Measurements from ENCODE around the gene PTPRG.

Gene PTPRG

DNA sequence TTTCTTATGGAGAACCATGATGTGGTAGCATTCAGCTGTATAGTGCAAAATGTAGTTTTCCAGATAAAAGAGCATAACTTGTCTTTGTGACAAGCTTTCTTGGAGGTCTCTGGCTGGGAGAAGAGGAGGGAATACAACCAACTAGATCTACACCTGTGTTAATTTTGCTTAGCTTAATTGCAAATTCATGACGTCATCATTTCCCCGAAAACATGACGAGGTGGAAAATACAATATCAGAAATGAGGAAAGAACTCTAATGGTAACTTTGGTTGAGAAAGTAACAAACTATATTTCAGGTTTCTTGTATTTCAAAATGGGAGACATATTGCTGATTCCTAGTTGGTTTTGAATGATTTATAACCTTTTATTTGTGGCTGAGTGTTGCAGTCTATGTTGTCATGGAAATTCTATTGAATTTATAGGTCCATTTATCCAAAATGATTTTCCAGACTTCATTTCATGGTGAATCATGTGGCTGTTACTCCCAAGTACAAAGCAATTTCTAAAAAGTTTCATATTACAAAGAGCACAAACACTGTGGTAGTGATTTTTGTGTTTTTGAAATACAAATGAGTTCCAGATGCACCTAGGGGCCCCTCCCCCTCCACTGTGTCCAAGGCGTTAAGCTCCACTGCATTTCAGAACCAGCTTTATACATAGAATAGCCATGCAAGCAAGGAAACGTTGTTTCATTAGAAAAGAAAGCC, 504.8 kb downstream of the PTPRG start:
- no peak for TF ChIP-seq Cebpa-rat (IDR thresholded peaks at IDR 0.05)
- no peaks in the 10 kb centered on the region for H3K27me3 ChIP-seq
- no peaks in the 10 kb centered on the region for H3K36me3 ChIP-seq
- H3K4me2 ChIP-seq: no peak overlapping the region
- H3K4me3 ChIP-seq: no peak overlapping the region
- H3K9me3 ChIP-seq (replicated peaks in 1 of 11): no peaks in the 10 kb centered on the region
- no peak overlapping the region for H3K27ac ChIP-seq
- no peak overlapping the region for H3K9ac ChIP-seq
- H4K20me1 ChIP-seq: no peaks in the 10 kb centered on the region
- H3K4me1 ChIP-seq: peaks cover 0 to 14% (median 6%) of the 10 kb centered on the region in 10 experiments; a peak in 10 of 20 replicates

DNA sequence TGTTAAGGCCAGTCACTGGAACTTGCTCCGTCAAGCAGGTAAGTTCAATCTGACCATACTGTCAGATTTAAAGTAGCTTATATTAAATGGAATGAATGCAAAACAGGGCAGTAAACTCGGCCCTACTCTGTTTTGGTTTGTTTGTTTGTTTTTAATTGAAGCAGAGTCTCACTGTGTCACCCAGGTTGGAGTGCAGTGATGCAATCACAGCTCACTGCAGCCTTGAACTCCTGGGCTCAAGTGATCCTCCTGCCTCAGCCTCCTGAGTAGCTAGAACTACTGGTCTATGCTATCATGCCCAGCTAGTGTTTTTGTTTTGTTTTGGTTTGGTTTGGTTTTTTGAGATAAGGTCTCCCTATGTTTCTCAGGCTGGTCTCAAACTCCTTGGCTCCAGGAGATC, 507.0 kb downstream of the PTPRG start:
- peaks cover 0 to 14% (median 6%) of the 10 kb centered on the region in 10 experiments; a peak in 10 of 20 replicates for H3K4me1 ChIP-seq
- no peaks in the 10 kb centered on the region for H3K27me3 ChIP-seq
- no peak overlapping the region for H3K27ac ChIP-seq
- H4K20me1 ChIP-seq: no peaks in the 10 kb centered on the region
- H3K36me3 ChIP-seq: no peaks in the 10 kb centered on the region
- H3K9me3 ChIP-seq (replicated peaks in 1 of 11): no peaks in the 10 kb centered on the region
- H3K9ac ChIP-seq: no peak overlapping the region
- no peak overlapping the region for H3K4me3 ChIP-seq
- TF ChIP-seq Cebpa-rat (IDR thresholded peaks at IDR 0.05): no peak
- H3K4me2 ChIP-seq: peak overlapping the region in 1 of 11 experiments; percentile 4; a peak in 1 of 22 replicates

DNA sequence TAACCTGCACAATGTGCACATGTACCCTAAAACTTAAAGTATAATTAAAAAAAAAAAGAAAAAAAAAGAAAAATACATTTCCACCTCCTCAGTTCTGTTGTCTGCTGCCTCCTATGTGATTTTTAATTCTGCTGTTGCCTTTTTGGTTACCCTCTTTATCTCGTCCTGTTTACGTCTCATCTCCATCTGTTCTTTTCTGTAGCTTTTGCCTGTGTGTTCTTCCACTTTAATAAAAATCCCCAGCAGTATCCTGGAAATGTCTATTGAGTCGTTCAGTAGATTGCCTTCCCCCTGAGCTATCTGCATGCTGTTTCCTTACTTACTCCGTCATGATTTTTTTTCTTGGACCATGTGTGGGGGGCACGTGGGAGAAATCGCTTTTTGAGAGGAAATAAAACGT, 509.5 kb downstream of the PTPRG start:
- H3K36me3 ChIP-seq: no peaks in the 10 kb centered on the region
- no peak overlapping the region for H3K4me2 ChIP-seq
- peaks cover 0 to 14% (median 0%) of the 10 kb centered on the region in 10 experiments; a peak in 3 of 20 replicates for H3K4me1 ChIP-seq
- TF ChIP-seq Cebpa-rat (IDR thresholded peaks at IDR 0.05): no peak
- no peaks in the 10 kb centered on the region for H3K27me3 ChIP-seq
- no peak overlapping the region for H3K27ac ChIP-seq
- H4K20me1 ChIP-seq: no peaks in the 10 kb centered on the region
- H3K9me3 ChIP-seq (replicated peaks in 1 of 11): no peaks in the 10 kb centered on the region
- H3K9ac ChIP-seq: no peak overlapping the region
- H3K4me3 ChIP-seq: no peak overlapping the region

DNA sequence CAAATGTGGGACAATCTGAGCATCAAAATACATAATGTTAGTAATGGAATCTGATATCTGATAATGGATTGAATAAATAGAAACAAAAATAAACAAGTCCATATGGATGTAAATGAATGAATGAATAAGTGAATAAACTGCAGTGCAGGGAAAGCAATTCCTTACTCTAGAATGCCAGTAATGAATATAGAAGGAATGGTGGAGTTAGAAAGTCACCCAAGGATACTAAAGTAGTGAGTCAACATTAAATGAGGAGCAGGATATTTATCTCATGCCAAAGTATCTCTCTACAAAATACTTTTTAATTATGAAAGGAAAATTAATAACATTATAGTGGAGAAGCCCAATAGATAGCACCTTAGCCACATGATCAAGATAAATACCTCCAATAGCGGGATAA, 511.7 kb downstream of the PTPRG start:
- Histone ChIP-seq H3K27me3 (no peaks in the 10 kb centered on the region), H4K20me1 (0 out of 22 replicates have a peak, but pooled peaks cover 0 to 4% (median 0%) of the 10 kb centered on the region in 11 experiments), H3K4me2 (no peak overlapping the region), H3K27ac (no peak overlapping the region), H3K4me1 (peaks cover 0 to 14% (median 0%) of the 10 kb centered on the region in 10 experiments; a peak in 3 of 20 replicates), H3K9me3 (replicated peaks in 1 of 11) (no peaks in the 10 kb centered on the region), H3K4me3 (no peak overlapping the region), H3K36me3 (0 out of 22 replicates have a peak, but pooled peaks cover 0 to 1% (median 0%) of the 10 kb centered on the region in 11 experiments), H3K9ac (no peak overlapping the region)
- no peak for TF ChIP-seq Cebpa-rat (IDR thresholded peaks at IDR 0.05)

DNA sequence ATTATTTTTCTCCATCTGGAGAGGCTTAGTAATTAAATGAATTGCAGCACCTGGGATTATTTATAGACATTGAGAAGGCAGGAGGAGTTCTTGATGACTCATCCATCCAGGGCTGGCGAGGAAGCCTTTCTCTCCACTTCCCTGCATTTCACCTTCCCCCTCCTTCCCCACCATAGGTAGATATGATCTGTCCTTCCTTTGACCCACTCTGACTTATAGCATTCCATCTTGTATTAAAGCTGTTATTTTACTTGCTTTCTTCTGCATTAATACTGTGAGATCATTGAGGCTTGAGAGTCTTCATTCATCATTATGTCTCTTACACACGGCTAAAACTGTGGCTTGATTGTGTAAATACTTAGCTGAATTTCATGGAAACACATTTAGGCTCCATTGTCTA, 523.2 kb downstream of the PTPRG start:
- TF ChIP-seq Cebpa-rat (IDR thresholded peaks at IDR 0.05): no peak
- H3K27ac ChIP-seq: no peak overlapping the region
- H3K4me1 ChIP-seq: peaks cover 0 to 31% (median 0%) of the 10 kb centered on the region in 10 experiments; a peak in 7 of 20 replicates
- H3K9ac ChIP-seq: no peak overlapping the region
- peak overlapping the region in 2 of 11 experiments; percentile 23 to 28; a peak in 2 of 22 replicates for H3K4me2 ChIP-seq
- H3K9me3 ChIP-seq (replicated peaks in 1 of 11): 0 out of 22 replicates have a peak, but pooled peaks cover 0 to 4% (median 0%) of the 10 kb centered on the region in 11 experiments
- H4K20me1 ChIP-seq: no peaks in the 10 kb centered on the region
- peaks cover 0 to 18% (median 0%) of the 10 kb centered on the region in 11 experiments; a peak in 2 of 22 replicates for H3K36me3 ChIP-seq
- no peak overlapping the region for H3K4me3 ChIP-seq
- H3K27me3 ChIP-seq: no peaks in the 10 kb centered on the region

DNA sequence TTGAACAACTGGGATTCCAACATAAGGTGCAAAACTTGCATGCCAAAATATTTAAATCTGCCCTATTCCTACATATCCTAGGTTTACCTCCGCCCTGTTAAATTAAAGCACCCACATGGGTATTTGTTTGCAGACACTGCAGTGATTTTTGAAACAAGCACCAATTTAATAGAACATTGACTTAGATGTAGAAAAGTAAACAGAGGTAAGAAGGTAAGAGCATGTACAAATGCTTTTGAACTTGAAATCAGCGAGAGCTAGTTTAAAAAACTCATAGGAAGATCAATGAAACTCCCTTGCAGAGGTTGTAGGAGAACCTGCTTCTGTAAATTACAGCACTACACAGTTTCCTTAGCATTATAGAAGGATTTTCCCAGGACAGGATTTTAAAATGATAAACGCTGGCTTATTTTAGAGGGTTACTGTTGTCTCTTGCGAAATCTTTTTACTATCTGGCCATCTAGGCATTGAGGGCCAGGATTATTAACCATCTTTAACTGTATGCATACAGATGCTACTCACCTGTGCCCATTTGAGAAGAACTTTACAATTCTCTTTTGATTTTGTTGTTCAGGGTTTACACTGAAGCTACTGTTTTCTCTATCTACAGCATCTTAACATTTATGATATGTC, 527.2 kb downstream of the PTPRG start:
- Histone ChIP-seq H3K27ac (peak overlapping the region in 5 of 11 experiments; percentile 26 to 77 (median 52); a peak in 8 of 22 replicates), H4K20me1 (no peaks in the 10 kb centered on the region), H3K4me3 (no peak overlapping the region), H3K27me3 (no peaks in the 10 kb centered on the region), H3K36me3 (no peaks in the 10 kb centered on the region; a peak in 1 of 22 replicates), H3K9ac (peak overlapping the region in 2 of 11 experiments; percentile 23 to 49; a peak in 2 of 22 replicates), H3K9me3 (replicated peaks in 1 of 11) (no peaks in the 10 kb centered on the region), H3K4me2 (peak overlapping the region in 4 of 11 experiments; percentile 46 to 83 (median 68); a peak in 6 of 22 replicates), H3K4me1 (peaks cover 0 to 50% (median 0%) of the 10 kb centered on the region in 10 experiments; a peak in 7 of 20 replicates)
- TF ChIP-seq Cebpa-rat (IDR thresholded peaks at IDR 0.05): peak in 2 of 11 experiments; percentile 39; a peak in 3 of 22 replicates

DNA sequence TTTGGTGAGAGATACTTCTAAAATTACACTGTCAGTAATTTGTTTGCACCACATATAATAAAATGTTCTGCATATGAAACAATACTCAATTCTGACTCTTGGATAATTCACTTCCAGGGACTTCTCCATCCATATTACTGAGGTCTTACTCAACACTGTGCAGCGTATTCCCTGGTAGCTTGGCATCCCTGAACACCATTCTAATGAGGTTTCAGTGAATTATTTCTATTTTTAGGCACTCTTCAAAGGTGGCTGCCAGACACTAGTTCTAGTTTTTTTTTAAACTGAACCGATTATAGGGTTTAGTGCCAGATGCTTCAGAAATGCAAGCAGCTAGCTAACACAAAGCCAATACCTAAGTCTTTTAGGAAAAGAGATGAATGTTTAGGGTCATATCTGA, 528.7 kb downstream of the PTPRG start:
- 0 out of 22 replicates have a peak overlapping the region, but pooled peaks of 1 of the 11 experiments have one; percentile 35 for H3K9ac ChIP-seq
- no peaks in the 10 kb centered on the region for H4K20me1 ChIP-seq
- no peaks in the 10 kb centered on the region for H3K27me3 ChIP-seq
- peaks cover 0 to 44% (median 0%) of the 10 kb centered on the region in 10 experiments; a peak in 7 of 20 replicates for H3K4me1 ChIP-seq
- TF ChIP-seq Cebpa-rat (IDR thresholded peaks at IDR 0.05): no peak
- H3K4me3 ChIP-seq: no peak overlapping the region
- peaks cover 0 to 5% (median 0%) of the 10 kb centered on the region in 11 experiments; a peak in 1 of 22 replicates for H3K36me3 ChIP-seq
- H3K9me3 ChIP-seq (replicated peaks in 1 of 11): no peaks in the 10 kb centered on the region
- H3K27ac ChIP-seq: peak overlapping the region in 4 of 11 experiments; percentile 40 to 77 (median 62); a peak in 7 of 22 replicates
- peak overlapping the region in 4 of 11 experiments; percentile 46 to 83 (median 68); a peak in 8 of 22 replicates for H3K4me2 ChIP-seq

DNA sequence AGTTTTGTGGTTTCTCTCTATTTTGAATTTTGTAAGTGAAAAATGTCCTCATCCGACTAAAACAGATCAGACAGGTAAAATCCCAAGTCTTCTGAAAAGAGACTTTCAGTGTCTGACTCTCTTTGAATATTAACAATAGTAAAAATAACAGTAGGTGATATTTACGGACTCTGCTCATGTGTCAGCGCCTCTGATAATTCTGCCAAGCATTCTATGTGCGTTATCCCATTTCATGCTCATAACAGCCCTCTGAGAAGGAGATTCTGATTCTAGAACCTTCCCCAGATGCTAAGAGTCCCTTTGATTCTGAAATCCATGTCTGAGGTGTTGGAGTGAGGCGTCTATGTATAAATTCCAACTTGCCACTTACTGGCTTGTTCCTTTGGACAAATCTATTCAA, 529.1 kb downstream of the PTPRG start:
- Histone ChIP-seq H3K4me3 (no peak overlapping the region), H3K36me3 (peaks cover 0 to 5% (median 0%) of the 10 kb centered on the region in 11 experiments; a peak in 1 of 22 replicates)

DNA sequence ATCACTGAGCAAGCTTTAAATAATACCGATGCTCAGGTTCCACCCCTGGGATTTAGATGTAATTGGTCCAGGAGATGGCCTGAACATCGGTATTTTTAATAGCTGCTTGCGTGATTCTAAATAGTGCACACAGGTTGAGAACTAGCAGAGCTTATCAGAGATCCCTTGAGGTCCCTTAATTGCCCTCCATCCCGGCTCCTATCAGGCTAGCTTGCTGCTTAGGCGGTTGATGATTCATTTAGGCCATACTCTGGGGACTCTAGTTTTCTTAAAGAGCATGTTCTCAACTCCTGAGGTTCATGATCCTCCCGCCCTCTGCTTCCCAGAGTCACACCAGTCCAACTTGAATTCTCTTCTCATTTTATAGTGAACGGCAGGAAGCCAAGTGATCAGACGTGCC, 531.7 kb downstream of the PTPRG start:
- Histone ChIP-seq H3K27me3 (no peaks in the 10 kb centered on the region), H3K4me1 (peaks cover 0 to 37% (median 0%) of the 10 kb centered on the region in 10 experiments; a peak in 7 of 20 replicates), H3K27ac (no peak overlapping the region), H3K9ac (no peak overlapping the region), H3K9me3 (replicated peaks in 1 of 11) (no peaks in the 10 kb centered on the region), H4K20me1 (no peaks in the 10 kb centered on the region), H3K36me3 (peaks cover 0 to 5% (median 0%) of the 10 kb centered on the region in 11 experiments; a peak in 1 of 22 replicates), H3K4me3 (no peak overlapping the region), H3K4me2 (no peak overlapping the region)
- TF ChIP-seq Cebpa-rat (IDR thresholded peaks at IDR 0.05): no peak

More for the DNA sequence above, 529.1 kb downstream of the PTPRG start:
- Histone ChIP-seq H3K9ac (no peak overlapping the region), H3K27me3 (no peaks in the 10 kb centered on the region), H3K4me2 (peak overlapping the region in 3 of 11 experiments; percentile 64 to 83 (median 73); a peak in 6 of 22 replicates), H3K4me1 (peaks cover 0 to 44% (median 0%) of the 10 kb centered on the region in 10 experiments; a peak in 7 of 20 replicates), H3K9me3 (replicated peaks in 1 of 11) (no peaks in the 10 kb centered on the region), H4K20me1 (no peaks in the 10 kb centered on the region), H3K27ac (peak overlapping the region in 4 of 11 experiments; percentile 40 to 77 (median 62); a peak in 7 of 22 replicates)
- TF ChIP-seq Cebpa-rat (IDR thresholded peaks at IDR 0.05): no peak

All from BLaER1 treated with 17β-estradiol and CSF1 and Interleukin-3, amounts not matched to agents 10 nM and 100 nM (cell line).